ENCODE measurements around the gene PSMD14. TPM values are rescaled to one million over a fixed set of nuclear protein-coding genes. Genes with fewer than 3 reads are reported as not detected.

Gene PSMD14
- total and polyA plus RNA-seq, 2 of the 13 experiments (the other 11 are each of a cell fraction or from before 2014, with no cell fraction given) = 60.6 to 149 TPM

GRCh38 chr2:161382747-161383146 is 74.5 kb downstream of the PSMD14 start:
- H3K79me2 ChIP-seq (ENCODE audit: insufficient read depth, low read length) = no peaks in the 10 kb centered on the region
- WGBS (ENCODE audit: low lambda C conversion rate) = 99% methylated on average over 4 of the region's 4 CpGs
- no peaks in the 10 kb centered on the region for H4K20me1 ChIP-seq (ENCODE audit: insufficient read depth, low read length)
- no peaks in the 10 kb centered on the region for H3K27me3 ChIP-seq (ENCODE audit: control insufficient read depth in 1 of 2, insufficient read depth in 2 of 2, low read length in 2 of 2)
- H2AFZ ChIP-seq (ENCODE audit: low read length) = no peak overlapping the region
- H3K4me2 ChIP-seq (ENCODE audit: low read depth, low read length) = no peak overlapping the region
- intact Hi-C loops (cut with micrococcal nuclease; ENCODE audit: unreplicated experiment) (no loop called here), in situ Hi-C loops (cut with HindIII; ENCODE audit: extremely low pct_ligation_motif_present, low pct_unique_long_range_greater_than_20kb) (no loop called here)
- no peak for ATAC-seq
- no peak overlapping the region for H3K9ac ChIP-seq (ENCODE audit: insufficient read depth, low read depth, low read length)
- TF ChIP-seq JUNB (CRISPR knock-in tag; IDR thresholded peaks at IDR 0.05; ENCODE audit: borderline replicate concordance) = no peak
- TF ChIP-seq NFRKB (IDR thresholded peaks at IDR 0.05) = no peak
- no peak for TF ChIP-seq ZNF451 (CRISPR knock-in tag; IDR thresholded peaks at IDR 0.05)
- no peak for TF ChIP-seq NCOA1 (CRISPR knock-in tag; IDR thresholded peaks at IDR 0.05)
- no peak for TF ChIP-seq PHF5A (CRISPR knock-in tag; IDR thresholded peaks at IDR 0.05; ENCODE audit: low read depth, unreplicated experiment)
- TF ChIP-seq RXRB (CRISPR knock-in tag; IDR thresholded peaks at IDR 0.05; ENCODE audit: borderline replicate concordance) = no peak
- no peak for TF ChIP-seq ZNF879 (CRISPR knock-in tag; IDR thresholded peaks at IDR 0.05)
- peak in 1 of 2 experiments; percentile 42; a peak in 1 of 4 replicates for TF ChIP-seq ATF4 (CRISPR knock-in tag; IDR thresholded peaks at IDR 0.05)
- TF ChIP-seq ZMYM4 (CRISPR knock-in tag; IDR thresholded peaks at IDR 0.05) = no peak
- TF ChIP-seq, protein P1, sequence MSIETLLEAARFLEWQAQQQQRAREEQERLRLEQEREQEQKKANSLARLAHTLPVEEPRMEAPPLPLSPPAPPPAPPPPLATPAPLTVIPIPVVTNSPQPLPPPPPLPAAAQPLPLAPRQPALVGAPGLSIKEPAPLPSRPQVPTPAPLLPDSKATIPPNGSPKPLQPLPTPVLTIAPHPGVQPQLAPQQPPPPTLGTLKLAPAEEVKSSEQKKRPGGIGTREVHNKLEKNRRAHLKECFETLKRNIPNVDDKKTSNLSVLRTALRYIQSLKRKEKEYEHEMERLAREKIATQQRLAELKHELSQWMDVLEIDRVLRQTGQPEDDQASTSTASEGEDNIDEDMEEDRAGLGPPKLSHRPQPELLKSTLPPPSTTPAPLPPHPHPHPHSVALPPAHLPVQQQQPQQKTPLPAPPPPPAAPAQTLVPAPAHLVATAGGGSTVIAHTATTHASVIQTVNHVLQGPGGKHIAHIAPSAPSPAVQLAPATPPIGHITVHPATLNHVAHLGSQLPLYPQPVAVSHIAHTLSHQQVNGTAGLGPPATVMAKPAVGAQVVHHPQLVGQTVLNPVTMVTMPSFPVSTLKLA (IDR thresholded peaks at IDR 0.05) = no peak
- no peak for TF ChIP-seq ZFY (CRISPR knock-in tag; IDR thresholded peaks at IDR 0.05)
- TF ChIP-seq ZNF777 (CRISPR knock-in tag; IDR thresholded peaks at IDR 0.05) = no peak
- TF ChIP-seq CEBPG (CRISPR knock-in tag; IDR thresholded peaks at IDR 0.05) = 0 out of 2 replicates have a peak, but pooled peaks have one; percentile 6
- no peak for TF ChIP-seq ZNF589 (CRISPR knock-in tag; conservative IDR thresholded peaks at IDR 0.05)
- TF ChIP-seq CEBPB (IDR thresholded peaks at IDR 0.05; ENCODE audit: borderline replicate concordance, low read depth, low read length) = peak; percentile 32; the same call in 1 of the 2 replicates
- no peak for TF ChIP-seq ZNF276 (CRISPR knock-in tag; IDR thresholded peaks at IDR 0.05; ENCODE audit: low read depth)
- H3K27ac ChIP-seq (ENCODE audit: extremely low read length, insufficient read depth, low read length) = no peak overlapping the region
- no peaks in the 10 kb centered on the region for H3K4me1 ChIP-seq (ENCODE audit: insufficient read depth, low read length)
- CTCF ChIA-PET (ENCODE audit: low intra/inter-chr PET ratio, low total read pairs) = no interaction called here
- POLR2A ChIA-PET = no interaction called here
- no TSS peak for BruUV-seq (replicated peaks)
- no peak for DNase-seq (ENCODE audit: low spot score)
- peaks cover 3 to 18% of the 10 kb centered on the region in 2 experiments; a peak in 4 of 5 replicates for H3K36me3 ChIP-seq (replicated peaks in 1 of 2; ENCODE audit: control insufficient read depth in 1 of 2, insufficient read depth in 2 of 2, low read length in 2 of 2)
- no peak overlapping the region for H3K4me3 ChIP-seq (replicated peaks in 1 of 3; ENCODE audit: insufficient read depth in 1 of 3, low read depth in 2 of 3, low read length in 3 of 3)
- no peaks in the 10 kb centered on the region for H3K9me3 ChIP-seq (ENCODE audit: low read length)
- FAIRE-seq = no peak

Measured in HepG2 (cell line).